IMR-90 (cell line): ENCODE data around the gene HNRNPC. TPM values are rescaled to one million over a fixed set of nuclear protein-coding genes. Genes with fewer than 3 reads are reported as not detected.

ENCODE experiments used
- ATAC-seq: fragments of 200-7000 bp; cut with Tn5 transposase; 2 replicates; pipeline ENCODE4 v1.9.1; 2020; ENCODE audit warnings: low read depth, mild to moderate bottlenecking, moderate library complexity
- BruUV-seq: library from RNA; stranded (reverse); fragments of 400-500 nt; replicated peaks from 2 replicates; lab custom pipeline; 2021; lab: Mats Ljungman, UMichigan
- CTCF ChIA-PET: fragments of 300-600 bp; formaldehyde crosslinking; extraction: SDS; loops from one replicate; lab custom pipeline; 2021; ENCODE audit warnings: antibody characterized with exemption; lab: Yijun Ruan, JAX
- POLR2A ChIA-PET: fragments of 300-600 bp; sonication (Branson Sonifier 250); formaldehyde crosslinking; loops from one replicate; lab custom pipeline; 2022; ENCODE audit warnings: antibody characterized with exemption; ENCODE audit not compliant: unreplicated experiment; lab: Charles Lee
- DNase-seq: peaks from one replicate; pipeline ENCODE4 v3.0.0; 2013
- H2AFZ ChIP-seq: replicated peaks from 2 replicates; pipeline ENCODE3; 2013; ENCODE audit warnings: low read length, mild to moderate bottlenecking; ENCODE audit not compliant: poor library complexity
- H2AK5ac ChIP-seq: 2 replicates; pipeline ENCODE4 v1.6.1; 2013; ENCODE audit warnings: low read depth, low read length, inconsistent platforms
- H2AK9ac ChIP-seq: replicated peaks from 2 replicates; pipeline ENCODE3; 2013; ENCODE audit warnings: mild to moderate bottlenecking, low read depth, low read length, moderate library complexity; ENCODE audit not compliant: poor library complexity
- H2BK120ac ChIP-seq: 2 replicates; pipeline ENCODE4 v1.6.1; 2013; ENCODE audit warnings: low read depth, low read length, inconsistent platforms
- H2BK15ac ChIP-seq: 3 replicates; pipeline ENCODE4 v1.6.1; 2013; ENCODE audit warnings: low read depth, low read length, inconsistent platforms
- H2BK20ac ChIP-seq: 2 replicates; pipeline ENCODE4 v1.6.1; 2013; ENCODE audit warnings: low read depth, mild to moderate bottlenecking, inconsistent platforms, low read length, moderate library complexity
- H2BK5ac ChIP-seq: 2 replicates; pipeline ENCODE4 v1.6.1; 2013; ENCODE audit warnings: mild to moderate bottlenecking, low read depth, low read length, inconsistent platforms; ENCODE audit not compliant: poor library complexity, severe bottlenecking
- H3K14ac ChIP-seq: replicated peaks from 2 replicates; pipeline ENCODE4 v1.6.1; 2013; ENCODE audit warnings: low read depth, low read length, inconsistent platforms
- H3K18ac ChIP-seq: 2 replicates; pipeline ENCODE4 v1.6.1; 2013; ENCODE audit warnings: low read depth, low read length, control low read depth
- H3K23ac ChIP-seq: 2 replicates; pipeline ENCODE4 v1.6.1; 2013; ENCODE audit warnings: low read depth, low read length, inconsistent platforms
- H3K27ac ChIP-seq: 2 replicates; pipeline ENCODE4 v1.5.1; 2013; ENCODE audit warnings: mild to moderate bottlenecking, control low read depth, low read length; ENCODE audit not compliant: insufficient read depth
- H3K27me3 ChIP-seq: 2 replicates; pipeline ENCODE4 v1.6.1; 2013; ENCODE audit warnings: low read length; ENCODE audit not compliant: control insufficient read depth, insufficient read depth
- H3K36me3 ChIP-seq: 2 replicates; pipeline ENCODE4 v1.6.1; 2013; ENCODE audit warnings: low read length, mixed read lengths; ENCODE audit not compliant: control insufficient read depth, insufficient read depth
- H3K4ac ChIP-seq: 2 replicates; pipeline ENCODE4 v1.6.1; 2013; ENCODE audit warnings: low read depth, low read length, inconsistent platforms
- H3K4me1 ChIP-seq: 2 replicates; pipeline ENCODE4 v1.6.1; 2013; ENCODE audit warnings: low read length, mixed read lengths; ENCODE audit not compliant: control insufficient read depth, insufficient read depth
- H3K4me2 ChIP-seq: 2 replicates; pipeline ENCODE4 v1.6.1; 2013; ENCODE audit warnings: low read depth, mild to moderate bottlenecking, control low read depth, low read length, moderate library complexity
- H3K4me3 ChIP-seq: 2 replicates; pipeline ENCODE4 v1.5.1; 2013; ENCODE audit warnings: low read depth, mild to moderate bottlenecking, control low read depth, low read length, moderate library complexity; ENCODE audit not compliant: insufficient read depth
- H3K56ac ChIP-seq: 2 replicates; pipeline ENCODE4 v1.6.1; 2013; ENCODE audit warnings: low read length, inconsistent platforms; ENCODE audit not compliant: insufficient read depth; ENCODE audit errors: extremely low read depth
- H3K79me1 ChIP-seq, 2 experiments: 2 replicates each; pipeline ENCODE4 v1.6.1; 2013; ENCODE audit warnings: low read length in 2 of 2, inconsistent platforms in 1 of 2, low read depth in 1 of 2
- H3K9ac ChIP-seq: 2 replicates; pipeline ENCODE4 v1.6.1; 2013; ENCODE audit warnings: low read depth, low read length, control low read depth
- H3K9me1 ChIP-seq: 2 replicates; pipeline ENCODE4 v1.6.1; 2013; ENCODE audit warnings: low read length, inconsistent platforms; ENCODE audit not compliant: insufficient read depth
- H3K9me3 ChIP-seq: 2 replicates; pipeline ENCODE4 v1.6.1; 2013; ENCODE audit warnings: low read length; ENCODE audit not compliant: control insufficient read depth, insufficient read depth
- H4K20me1 ChIP-seq: 2 replicates; pipeline ENCODE4 v1.6.1; 2013; ENCODE audit warnings: low read length, inconsistent platforms; ENCODE audit not compliant: insufficient read depth
- H4K5ac ChIP-seq: 2 replicates; pipeline ENCODE4 v1.6.1; 2013; ENCODE audit warnings: mild to moderate bottlenecking, low read depth, low read length, control low read depth
- H4K8ac ChIP-seq, 2 experiments: 2 replicates each; pipeline ENCODE4 v1.6.1; 2013; ENCODE audit warnings: low read depth in 2 of 2, low read length in 2 of 2, control low read depth in 1 of 2, inconsistent platforms in 1 of 2
- H4K91ac ChIP-seq: 2 replicates; pipeline ENCODE4 v1.6.1; 2013; ENCODE audit warnings: low read depth, low read length, inconsistent platforms; ENCODE audit not compliant: insufficient read depth
- BHLHE40 ChIP-seq: fragments of 150-350 bp; IDR thresholded peaks from 2 replicates; pipeline ENCODE4 v1.6.1; 2016; ENCODE audit warnings: mild to moderate bottlenecking, low read depth, low read length
- CHD1 ChIP-seq: IDR thresholded peaks from 2 replicates; pipeline ENCODE4 v1.6.1; 2012; ENCODE audit warnings: low read depth, low read length, improper control_type of control experiment
- FOS ChIP-seq: fragments of 150-350 bp; IDR thresholded peaks from 2 replicates; pipeline ENCODE4 v1.6.1; 2016; ENCODE audit warnings: low read depth, low read length
- MAFK ChIP-seq: IDR thresholded peaks from 2 replicates; pipeline ENCODE4 v1.6.1; 2012; ENCODE audit warnings: low read depth, low read length, improper control_type of control experiment
- MAZ ChIP-seq: IDR thresholded peaks from 2 replicates; pipeline ENCODE4 v1.6.1; 2012; ENCODE audit warnings: low read depth, mild to moderate bottlenecking, low read length, improper control_type of control experiment, moderate library complexity, borderline replicate concordance
- MXI1 ChIP-seq: IDR thresholded peaks from 2 replicates; pipeline ENCODE4 v1.6.1; 2012; ENCODE audit warnings: low read depth, mild to moderate bottlenecking, low read length, moderate library complexity, borderline replicate concordance
- NFE2L2 ChIP-seq: fragments of 150-350 bp; IDR thresholded peaks from 2 replicates; pipeline ENCODE4 v1.6.1; 2016; ENCODE audit warnings: low read depth, mild to moderate bottlenecking, low read length
- POLR2A ChIP-seq: IDR thresholded peaks from 2 replicates; pipeline ENCODE4 v1.6.1; 2012; ENCODE audit warnings: mild to moderate bottlenecking, low read depth, low read length
- RAD21 ChIP-seq: IDR thresholded peaks from 2 replicates; pipeline ENCODE4 v1.6.1; 2012; ENCODE audit warnings: low read length, improper control_type of control experiment
- RCOR1 ChIP-seq: IDR thresholded peaks from 2 replicates; pipeline ENCODE4 v1.6.1; 2012; ENCODE audit warnings: mild to moderate bottlenecking, low read length, improper control_type of control experiment; ENCODE audit not compliant: insufficient replicate concordance
- RFX5 ChIP-seq: IDR thresholded peaks from 2 replicates; pipeline ENCODE4 v1.8.0; 2012; ENCODE audit warnings: low read depth, mild to moderate bottlenecking, low read length, moderate library complexity
- SMC3 ChIP-seq: fragments of 150-350 bp; IDR thresholded peaks from 2 replicates; pipeline ENCODE4 v1.6.1; 2016; ENCODE audit warnings: low read depth, mild to moderate bottlenecking, antibody characterized with exemption, low read length, moderate library complexity
- WGBS, 2 experiments: methylation state at CpG; one replicate each; pipeline versions ENCODE4 v1.1.5 to v1.1.7; 2013; ENCODE audit warnings: missing lambda C conversion rate in 2 of 2; ENCODE audit not compliant: insufficient read length in 1 of 2; ENCODE audit errors: extremely low coverage in 2 of 2; 5-methylcytosine and 5-hydroxymethylcytosine counted together
- dilution Hi-C: fragments of 300-500 bp; cut with HindIII; formaldehyde crosslinking; loops from one replicate; pipeline ENCODE4 v1.14.3; 2018; ENCODE audit warnings: low sequenced_read_pairs; ENCODE audit not compliant: unreplicated experiment
- in situ Hi-C: fragments of 300-500 bp; cut with MboI; formaldehyde crosslinking; loops from 3 replicates; pipeline ENCODE4 v1.14.3; 2019; ENCODE audit warnings: low sequenced_read_pairs, inconsistent platforms, mixed read lengths
- intact Hi-C: fragments of 100-400 bp; cut with micrococcal nuclease; formaldehyde crosslinking; loops from 2 replicates; pipeline ENCODE4 v1.10.0; 2022
- polyA plus RNA-seq, 3 experiments: library from polyadenylated mRNA; depleted of rRNA; stranded (reverse); fragments of >200 nt; gene quantifications; 2 replicates each; pipeline ENCODE4 v1.2.3, GENCODE V29; 2012; ENCODE audit warnings: low replicate concordance in 1 of 3
- total RNA-seq: library from RNA; depleted of rRNA; stranded (reverse); fragments of >200 nt; gene quantifications from 2 replicates; pipeline ENCODE4 v1.2.3, GENCODE V29; 2012
- TF ChIP-seq, protein P1 (sequence below): fragments of 150-350 bp; IDR thresholded peaks from 2 replicates; pipeline ENCODE4 v1.6.1; 2016; ENCODE audit warnings: low read depth, mild to moderate bottlenecking, low read length, moderate library complexity, borderline replicate concordance
- TF ChIP-seq, protein P2 (sequence below): conservative IDR thresholded peaks from 2 replicates; pipeline ENCODE4 v1.5.1; 2012; ENCODE audit warnings: mild to moderate bottlenecking, low read depth, low read length, improper control_type of control experiment
- TF ChIP-seq, protein P3 (sequence below): fragments of 150-350 bp; IDR thresholded peaks from 2 replicates; pipeline ENCODE4 v1.6.1; 2017; ENCODE audit warnings: mild to moderate bottlenecking, antibody characterized with exemption, low read length, low read depth

HNRNPC gene
- total and polyA plus RNA-seq, 2 of the 4 experiments (the other 2 are of a cell fraction), result 308 to 615 TPM

DNA sequence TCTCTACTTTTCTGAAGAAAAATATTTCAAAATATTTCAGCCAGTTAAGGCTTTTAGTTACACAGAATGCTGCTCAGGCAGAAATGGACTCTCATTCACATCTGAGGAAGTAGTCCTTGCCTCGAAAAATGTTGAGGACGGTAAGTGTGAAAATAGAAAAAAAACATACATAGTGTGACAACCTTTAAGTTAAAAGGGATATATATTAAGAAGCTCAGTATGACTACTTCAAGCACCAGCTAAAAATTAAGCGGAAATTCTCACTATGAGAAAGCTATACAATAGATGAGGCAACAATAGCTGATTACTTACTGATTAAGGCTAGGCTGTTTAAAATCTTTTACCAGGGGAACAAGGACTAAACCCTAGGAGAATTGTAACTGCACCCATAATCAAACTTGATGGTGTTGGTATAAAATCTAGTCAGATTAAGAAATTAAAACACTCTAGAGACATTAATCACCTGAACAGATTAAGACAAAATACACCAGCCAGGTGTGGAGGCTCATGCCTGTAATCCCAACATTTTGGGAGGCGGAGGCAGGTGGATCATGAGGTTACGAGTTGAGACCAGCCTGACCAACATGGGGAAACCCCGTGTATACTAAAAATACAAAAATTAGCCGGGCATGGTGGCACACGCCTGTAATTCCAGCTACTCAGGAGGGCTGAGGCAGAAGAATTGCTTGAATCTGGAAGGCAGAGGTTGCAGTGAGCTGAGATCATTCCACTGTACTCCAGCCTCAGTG lies 53.9 kb downstream of the HNRNPC start:
- Histone ChIP-seq H3K79me1 (peaks cover 14 to 68% of the 10 kb centered on the region in 2 experiments), H2AFZ (no peak overlapping the region), H3K9ac (no peak overlapping the region), H4K8ac (no peak overlapping the region), H2AK5ac (no peak overlapping the region), H3K27me3 (no peaks in the 10 kb centered on the region), H3K4ac (no peak overlapping the region), H2BK20ac (no peak overlapping the region), H3K18ac (no peak overlapping the region), H3K4me2 (no peak overlapping the region), H3K4me3 (no peak overlapping the region), H3K9me1 (peaks cover 2% of the 10 kb centered on the region; the same call in 1 of the 2 replicates), H4K5ac (no peak overlapping the region), H2BK120ac (no peak overlapping the region), H2BK15ac (no peak overlapping the region), H3K9me3 (no peaks in the 10 kb centered on the region), H3K23ac (no peak overlapping the region), H2AK9ac (no peak overlapping the region), H4K91ac (no peak overlapping the region), H3K36me3 (peaks cover 38% of the 10 kb centered on the region), H3K4me1 (peaks cover 11% of the 10 kb centered on the region), H3K56ac (no peak overlapping the region), H2BK5ac (no peak overlapping the region), H3K14ac (no peak overlapping the region), H3K27ac (no peak overlapping the region), H4K20me1 (peaks cover 92% of the 10 kb centered on the region)
- ATAC-seq (no peak), DNase-seq (no peak)
- WGBS, 2 experiments, result no CpG with 5 or more reads among the region's 8 CpGs
- in situ Hi-C loops (no loop called here), dilution Hi-C loops (no loop called here), intact Hi-C loops (no loop called here)
- CTCF ChIA-PET, result interaction anchor here (0.6 kb wide), 1 partner anchor 33 kb away, joined by 3 read pairs; no protein-coding TSS in a partner anchor
- TF ChIP-seq, protein P1, sequence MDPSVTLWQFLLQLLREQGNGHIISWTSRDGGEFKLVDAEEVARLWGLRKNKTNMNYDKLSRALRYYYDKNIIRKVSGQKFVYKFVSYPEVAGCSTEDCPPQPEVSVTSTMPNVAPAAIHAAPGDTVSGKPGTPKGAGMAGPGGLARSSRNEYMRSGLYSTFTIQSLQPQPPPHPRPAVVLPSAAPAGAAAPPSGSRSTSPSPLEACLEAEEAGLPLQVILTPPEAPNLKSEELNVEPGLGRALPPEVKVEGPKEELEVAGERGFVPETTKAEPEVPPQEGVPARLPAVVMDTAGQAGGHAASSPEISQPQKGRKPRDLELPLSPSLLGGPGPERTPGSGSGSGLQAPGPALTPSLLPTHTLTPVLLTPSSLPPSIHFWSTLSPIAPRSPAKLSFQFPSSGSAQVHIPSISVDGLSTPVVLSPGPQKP, result no peak
- TF ChIP-seq SMC3 (no peak), BHLHE40 (no peak), NFE2L2 (no peak), CHD1 (no peak), MAFK (no peak), MXI1 (no peak), MAZ (no peak), RAD21 (no peak), FOS (no peak), RFX5 (no peak), POLR2A (no peak), RCOR1 (no peak)
- TF ChIP-seq, protein P2, sequence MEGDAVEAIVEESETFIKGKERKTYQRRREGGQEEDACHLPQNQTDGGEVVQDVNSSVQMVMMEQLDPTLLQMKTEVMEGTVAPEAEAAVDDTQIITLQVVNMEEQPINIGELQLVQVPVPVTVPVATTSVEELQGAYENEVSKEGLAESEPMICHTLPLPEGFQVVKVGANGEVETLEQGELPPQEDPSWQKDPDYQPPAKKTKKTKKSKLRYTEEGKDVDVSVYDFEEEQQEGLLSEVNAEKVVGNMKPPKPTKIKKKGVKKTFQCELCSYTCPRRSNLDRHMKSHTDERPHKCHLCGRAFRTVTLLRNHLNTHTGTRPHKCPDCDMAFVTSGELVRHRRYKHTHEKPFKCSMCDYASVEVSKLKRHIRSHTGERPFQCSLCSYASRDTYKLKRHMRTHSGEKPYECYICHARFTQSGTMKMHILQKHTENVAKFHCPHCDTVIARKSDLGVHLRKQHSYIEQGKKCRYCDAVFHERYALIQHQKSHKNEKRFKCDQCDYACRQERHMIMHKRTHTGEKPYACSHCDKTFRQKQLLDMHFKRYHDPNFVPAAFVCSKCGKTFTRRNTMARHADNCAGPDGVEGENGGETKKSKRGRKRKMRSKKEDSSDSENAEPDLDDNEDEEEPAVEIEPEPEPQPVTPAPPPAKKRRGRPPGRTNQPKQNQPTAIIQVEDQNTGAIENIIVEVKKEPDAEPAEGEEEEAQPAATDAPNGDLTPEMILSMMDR, result no peak
- TF ChIP-seq, protein P3, sequence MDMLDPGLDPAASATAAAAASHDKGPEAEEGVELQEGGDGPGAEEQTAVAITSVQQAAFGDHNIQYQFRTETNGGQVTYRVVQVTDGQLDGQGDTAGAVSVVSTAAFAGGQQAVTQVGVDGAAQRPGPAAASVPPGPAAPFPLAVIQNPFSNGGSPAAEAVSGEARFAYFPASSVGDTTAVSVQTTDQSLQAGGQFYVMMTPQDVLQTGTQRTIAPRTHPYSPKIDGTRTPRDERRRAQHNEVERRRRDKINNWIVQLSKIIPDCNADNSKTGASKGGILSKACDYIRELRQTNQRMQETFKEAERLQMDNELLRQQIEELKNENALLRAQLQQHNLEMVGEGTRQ, result no peak
- POLR2A ChIA-PET, result interaction anchor here (0.7 kb wide), 1 partner anchor 110 kb away, joined by 5 read pairs; no protein-coding TSS in a partner anchor
- BruUV-seq, result no TSS peak
